Endothelial cell of umbilical vein (primary cell): ENCODE data around the gene WDFY2. TPM values are rescaled to one million over a fixed set of nuclear protein-coding genes. Genes with fewer than 3 reads are reported as not detected.

Experiments
- BruUV-seq: library from RNA; stranded (reverse); fragments of 400-500 nt; replicated peaks from 2 replicates; lab custom pipeline; 2021; lab: Mats Ljungman, UMichigan
- CTCF ChIA-PET: fragments of 300-600, 350-600 bp; sonication (Branson Sonifier 250); formaldehyde crosslinking; loops from one replicate; lab custom pipeline; 2021; ENCODE audit warnings: antibody characterized with exemption, inconsistent platforms; lab: Charles Lee
- POLR2A ChIA-PET: fragments of 300-600, 350-600 bp; sonication (Branson Sonifier 250); formaldehyde crosslinking; loops from one replicate; lab custom pipeline; 2021; ENCODE audit warnings: antibody characterized with exemption, inconsistent platforms; lab: Charles Lee
- DNase-seq: peaks from one replicate; pipeline ENCODE4 v3.0.0-alpha.2; 2011; ENCODE audit warnings: low read depth, low spot score
- FAIRE-seq: peaks from 2 replicates; lab custom pipeline; 2011; peaks lifted over from hg19 to GRCh38; lab: Jason Lieb, UNC
- H2AFZ ChIP-seq: 2 replicates; pipeline ENCODE4 v1.6.0; 2012; ENCODE audit warnings: low read depth, low read length, control low read depth, inconsistent platforms
- H3K27ac ChIP-seq: 2 replicates; pipeline ENCODE4 v1.5.1; 2011; ENCODE audit warnings: low read depth, mild to moderate bottlenecking, control low read depth, low read length, moderate library complexity; ENCODE audit not compliant: insufficient read depth
- H3K27me3 ChIP-seq, 2 experiments: 2 replicates each; pipeline versions ENCODE4 v1.6.0 to v1.6.1; 2011; ENCODE audit warnings: low read length in 2 of 2, mixed read lengths in 1 of 2; ENCODE audit not compliant: control insufficient read depth in 2 of 2, insufficient read depth in 2 of 2
- H3K36me3 ChIP-seq, 2 experiments: 2 replicates in 1 of 2; 3 replicates in 1 of 2; pipeline ENCODE4 v1.5.1; 2011; ENCODE audit warnings: low read length in 2 of 2, mild to moderate bottlenecking in 1 of 2, moderate library complexity in 1 of 2; ENCODE audit not compliant: control insufficient read depth in 2 of 2, insufficient read depth in 2 of 2; ENCODE audit errors: extremely low read depth in 1 of 2
- H3K4me1 ChIP-seq: 3 replicates; pipeline ENCODE4 v1.5.1; 2011; ENCODE audit warnings: mild to moderate bottlenecking, low read length; ENCODE audit not compliant: control insufficient read depth, insufficient read depth; ENCODE audit errors: extremely low read depth
- H3K4me2 ChIP-seq: 2 replicates; pipeline ENCODE4 v1.6.1; 2011; ENCODE audit warnings: low read length, control low read depth, mixed read lengths; ENCODE audit not compliant: insufficient read depth
- H3K4me3 ChIP-seq, 3 experiments: fragments of 200-600 bp in 1 of 3; sonication (generic), shearing (Covaris generic) in 1 of 3; replicated peaks in 1 of 3; 2 replicates each; pipeline ENCODE4 v1.5.1; 2011 to 2016; ENCODE audit warnings: control low read depth in 3 of 3, low read length in 3 of 3, mild to moderate bottlenecking in 2 of 3, inconsistent platforms in 1 of 3, low read depth in 1 of 3, moderate library complexity in 1 of 3; ENCODE audit not compliant: insufficient read depth in 1 of 3
- H3K79me2 ChIP-seq: 2 replicates; pipeline ENCODE4 v1.6.0; 2012; ENCODE audit warnings: low read length, inconsistent platforms; ENCODE audit not compliant: control insufficient read depth, insufficient read depth
- H3K9ac ChIP-seq: replicated peaks from 2 replicates; pipeline ENCODE3; 2011; ENCODE audit warnings: low read length, control low read depth; ENCODE audit not compliant: insufficient read depth; ENCODE audit errors: extremely low read depth
- H3K9me1 ChIP-seq: replicated peaks from 3 replicates; pipeline ENCODE4 v1.6.0; 2011; ENCODE audit warnings: mild to moderate bottlenecking, low read length; ENCODE audit not compliant: control insufficient read depth, insufficient read depth; ENCODE audit errors: extremely low read depth
- H3K9me3 ChIP-seq: replicated peaks from 2 replicates; pipeline ENCODE4 v1.5.1; 2012; ENCODE audit warnings: low read length, inconsistent platforms; ENCODE audit not compliant: control insufficient read depth, insufficient read depth
- H4K20me1 ChIP-seq: replicated peaks from 2 replicates; pipeline ENCODE3; 2011; ENCODE audit warnings: mild to moderate bottlenecking, low read length; ENCODE audit not compliant: control insufficient read depth, insufficient read depth; ENCODE audit errors: extremely low read depth
- EZH2 ChIP-seq: IDR thresholded peaks from 2 replicates; pipeline ENCODE4 v1.6.1; 2012; ENCODE audit warnings: borderline replicate concordance, low read depth, mild to moderate bottlenecking, moderate library complexity, low read length, inconsistent platforms; ENCODE audit not compliant: severe bottlenecking
- FOS ChIP-seq: IDR thresholded peaks from 2 replicates; pipeline ENCODE4 v1.6.1; 2011; ENCODE audit warnings: mild to moderate bottlenecking, low read length, moderate library complexity, borderline replicate concordance; ENCODE audit not compliant: insufficient read depth
- GATA2 ChIP-seq: IDR thresholded peaks from 2 replicates; pipeline ENCODE4 v1.7.0; 2011; ENCODE audit warnings: low read depth, mild to moderate bottlenecking, moderate library complexity, mixed read lengths, low read length; ENCODE audit not compliant: insufficient read length, insufficient read depth
- JUN ChIP-seq: IDR thresholded peaks from 2 replicates; pipeline ENCODE4 v1.6.1; 2011; ENCODE audit warnings: borderline replicate concordance, low read depth; ENCODE audit not compliant: insufficient read length, insufficient read depth
- MYC ChIP-seq: IDR thresholded peaks from one replicate; pipeline ENCODE4 v1.6.1; 2011; ENCODE audit warnings: mild to moderate bottlenecking, low read depth, low read length
- POLR2A ChIP-seq: IDR thresholded peaks from 2 replicates; pipeline ENCODE4 v1.6.1; 2012; ENCODE audit warnings: low read depth, mild to moderate bottlenecking, control low read depth, low read length
- POLR2AphosphoS5 ChIP-seq: IDR thresholded peaks from 2 replicates; pipeline ENCODE4 v1.6.1; 2012; ENCODE audit warnings: low read depth, mild to moderate bottlenecking, control low read depth, low read length, moderate library complexity; ENCODE audit not compliant: insufficient read depth
- dilution Hi-C: fragments of 300-500 bp; cut with MboI; formaldehyde crosslinking; loops from one replicate; pipeline ENCODE4 v1.15.0; 2019; ENCODE audit warnings: low sequenced_read_pairs; ENCODE audit not compliant: extremely low pct_ligation_motif_present
- intact Hi-C: fragments of 100-400 bp; cut with micrococcal nuclease; formaldehyde crosslinking; loops from one replicate; pipeline ENCODE4 v1.10.0; 2022
- polyA plus RNA-seq, 4 experiments: library from polyadenylated mRNA; depleted of rRNA in 3 of 4; stranded (reverse) in 3 of 4; unstranded in 1 of 4; fragments of >200 nt; gene quantifications; 2 replicates each; pipeline versions ENCODE4 v1.2.1 to v1.2.3, GENCODE V29; 2011 to 2012; ENCODE audit warnings: missing spikeins in 1 of 4
- total RNA-seq: library from RNA; stranded (reverse); gene quantifications from 2 replicates; pipeline ENCODE4 v1.2.3, GENCODE V29; 2021
- TF ChIP-seq, protein P1 (sequence below), 2 donors: IDR thresholded peaks; 1 replicate in 1 of 2; 2 replicates in 1 of 2; pipeline ENCODE4 v1.5.1; 2011; ENCODE audit warnings: low read length in 2 of 2, mild to moderate bottlenecking in 2 of 2, moderate library complexity in 2 of 2, control low read depth in 1 of 2, inconsistent platforms in 1 of 2, low read depth in 1 of 2; ENCODE audit not compliant: insufficient read depth in 1 of 2; ENCODE audit errors: extremely low read depth in 1 of 2
- TF ChIP-seq, protein P2 (sequence below): IDR thresholded peaks from 2 replicates; pipeline ENCODE4 v1.6.1; 2011; ENCODE audit not compliant: insufficient read depth, insufficient read length

The WDFY2 gene
- total and polyA plus RNA-seq, 2 donors (not counting 3 experiments of a cell fraction or from before 2014, with no cell fraction given), result 2.1 to 5.5 TPM

DNA sequence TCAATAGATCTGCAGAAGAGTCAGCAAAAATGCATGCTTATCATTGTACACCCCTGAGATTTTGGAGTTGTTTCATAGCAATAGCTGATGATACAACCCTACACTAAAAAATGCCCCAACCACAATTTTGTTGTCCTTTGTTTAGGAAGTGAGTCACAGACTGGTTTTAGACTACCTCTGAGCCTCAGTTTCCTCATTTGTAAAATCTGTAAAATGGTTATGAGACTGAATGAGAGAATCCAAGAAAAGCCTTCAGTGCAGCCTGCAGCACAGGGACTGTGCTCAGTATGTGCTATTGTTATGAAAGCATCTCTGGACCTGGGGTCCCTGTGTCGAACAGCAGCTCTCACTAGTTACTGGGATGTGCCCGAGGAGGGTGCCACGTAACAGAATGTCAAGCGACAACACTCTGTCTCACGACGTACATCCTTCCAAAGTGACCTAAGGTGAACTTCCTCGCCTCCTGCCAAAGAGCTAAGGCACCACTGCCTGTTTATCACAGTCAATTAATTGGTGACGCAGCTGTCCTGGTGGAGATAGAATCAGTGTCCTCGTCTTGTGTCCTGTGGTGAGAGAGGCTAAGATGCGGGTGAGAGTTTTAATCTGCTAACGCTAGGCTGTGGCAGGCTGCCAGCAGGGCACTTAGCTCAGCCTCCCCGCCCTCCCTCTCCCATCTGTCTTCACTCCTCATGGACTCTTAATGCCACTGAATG is 201.6 kb downstream of the WDFY2 start:
- intact Hi-C loops, result no loop called here
- no peak for FAIRE-seq
- H3K4me2 ChIP-seq, result no peak overlapping the region

More for the DNA sequence above, 201.6 kb downstream of the WDFY2 start:
- Histone ChIP-seq H3K9me1 (no peaks in the 10 kb centered on the region), H3K9ac (no peak overlapping the region), H3K27ac (no peak overlapping the region), H3K4me3 (no peak overlapping the region), H4K20me1 (no peaks in the 10 kb centered on the region), H3K9me3 (no peaks in the 10 kb centered on the region), H3K79me2 (no peaks in the 10 kb centered on the region), H3K27me3 (no peaks in the 10 kb centered on the region), H3K4me1 (no peaks in the 10 kb centered on the region), H2AFZ (no peak overlapping the region), H3K36me3 (no peaks in the 10 kb centered on the region)
- DNase-seq, result no peak
- POLR2A ChIA-PET, result interaction anchor here (1.7 kb wide), 1 partner anchor 333 kb away, joined by 9 read pairs; the partner anchor contains the start of gene INTS6
- CTCF ChIA-PET, result interaction anchor here (0.9 to 1.0 kb wide), 2 partner anchors 12 to 351 kb away, joined by 3 to 4 read pairs; no protein-coding TSS in a partner anchor
- TF ChIP-seq JUN (no peak), GATA2 (no peak), POLR2AphosphoS5 (no peak), POLR2A (no peak), FOS (no peak), MYC (no peak), EZH2 (no peak)
- TF ChIP-seq, protein P1, sequence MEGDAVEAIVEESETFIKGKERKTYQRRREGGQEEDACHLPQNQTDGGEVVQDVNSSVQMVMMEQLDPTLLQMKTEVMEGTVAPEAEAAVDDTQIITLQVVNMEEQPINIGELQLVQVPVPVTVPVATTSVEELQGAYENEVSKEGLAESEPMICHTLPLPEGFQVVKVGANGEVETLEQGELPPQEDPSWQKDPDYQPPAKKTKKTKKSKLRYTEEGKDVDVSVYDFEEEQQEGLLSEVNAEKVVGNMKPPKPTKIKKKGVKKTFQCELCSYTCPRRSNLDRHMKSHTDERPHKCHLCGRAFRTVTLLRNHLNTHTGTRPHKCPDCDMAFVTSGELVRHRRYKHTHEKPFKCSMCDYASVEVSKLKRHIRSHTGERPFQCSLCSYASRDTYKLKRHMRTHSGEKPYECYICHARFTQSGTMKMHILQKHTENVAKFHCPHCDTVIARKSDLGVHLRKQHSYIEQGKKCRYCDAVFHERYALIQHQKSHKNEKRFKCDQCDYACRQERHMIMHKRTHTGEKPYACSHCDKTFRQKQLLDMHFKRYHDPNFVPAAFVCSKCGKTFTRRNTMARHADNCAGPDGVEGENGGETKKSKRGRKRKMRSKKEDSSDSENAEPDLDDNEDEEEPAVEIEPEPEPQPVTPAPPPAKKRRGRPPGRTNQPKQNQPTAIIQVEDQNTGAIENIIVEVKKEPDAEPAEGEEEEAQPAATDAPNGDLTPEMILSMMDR (IDR thresholded peaks at IDR 0.05; ENCODE audit: extremely low read depth in 1 of 2, insufficient read depth in 1 of 2, low read depth in 1 of 2, low read length in 2 of 2), result no peak
- TF ChIP-seq, protein P2, sequence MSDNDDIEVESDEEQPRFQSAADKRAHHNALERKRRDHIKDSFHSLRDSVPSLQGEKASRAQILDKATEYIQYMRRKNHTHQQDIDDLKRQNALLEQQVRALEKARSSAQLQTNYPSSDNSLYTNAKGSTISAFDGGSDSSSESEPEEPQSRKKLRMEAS, result no peak
- no TSS peak for BruUV-seq
- dilution Hi-C loops, result no loop called here
